Measurements from ENCODE around the gene LPIN3.

Gene LPIN3

GRCh38 chr20:41340327-41341055 lies at the start of gene LPIN3:
Gene LPIN3 (plus strand): TSS chr20:41340821. CDS start chr20:41345804, 4,983 bp downstream.
- TF ChIP-seq TAF1 (IDR thresholded peaks at IDR 0.05; ENCODE audit: low read depth) = peak; percentile 60; the same call in 1 of the 2 replicates
- peak; percentile 62 for TF ChIP-seq RAD21 (IDR thresholded peaks at IDR 0.05; ENCODE audit: low read depth)
- no peak for TF ChIP-seq CREB1 (IDR thresholded peaks at IDR 0.05; ENCODE audit: low read depth)
- TF ChIP-seq USF1 (IDR thresholded peaks at IDR 0.05) = no peak
- no peak for TF ChIP-seq YY1 (IDR thresholded peaks at IDR 0.05; ENCODE audit: low read depth)
- TF ChIP-seq ZBTB7A (IDR thresholded peaks at IDR 0.05; ENCODE audit: low read depth) = no peak
- TF ChIP-seq TCF12 (IDR thresholded peaks at IDR 0.05; ENCODE audit: low read depth) = no peak; the same call in 1 of the 2 replicates
- no peak for TF ChIP-seq EP300 (IDR thresholded peaks at IDR 0.05; ENCODE audit: borderline replicate concordance)
- TF ChIP-seq CEBPB (IDR thresholded peaks at IDR 0.05) = no peak
- TF ChIP-seq EGR1 (IDR thresholded peaks at IDR 0.05) = no peak

- TF ChIP-seq CREB1 (IDR thresholded peaks at IDR 0.05; ENCODE audit: low read depth) (no peak), NFIC (IDR thresholded peaks at IDR 0.05) (no peak), CEBPB (IDR thresholded peaks at IDR 0.05) (no peak), MAX (IDR thresholded peaks at IDR 0.05) (no peak), TEAD4 (IDR thresholded peaks at IDR 0.05) (no peak), REST (IDR thresholded peaks at IDR 0.05; ENCODE audit: low read depth) (no peak), YY1 (IDR thresholded peaks at IDR 0.05; ENCODE audit: low read depth) (no peak), TCF12 (IDR thresholded peaks at IDR 0.05; ENCODE audit: low read depth) (no peak), FOXM1 (IDR thresholded peaks at IDR 0.05; ENCODE audit: borderline replicate concordance, low read depth) (no peak), EGR1 (IDR thresholded peaks at IDR 0.05) (no peak), ZBTB7A (IDR thresholded peaks at IDR 0.05; ENCODE audit: low read depth) (no peak), RAD21 (IDR thresholded peaks at IDR 0.05; ENCODE audit: low read depth) (no peak), USF1 (IDR thresholded peaks at IDR 0.05) (no peak), TAF1 (IDR thresholded peaks at IDR 0.05; ENCODE audit: low read depth) (no peak)
Measured at GRCh38 chr20:41293269-41294037, 47.2 kb upstream of the LPIN3 start.

GRCh38 chr20:41299899-41300298 lies 40.7 kb upstream of the LPIN3 start:
- TF ChIP-seq REST (IDR thresholded peaks at IDR 0.05; ENCODE audit: low read depth) (no peak), YY1 (IDR thresholded peaks at IDR 0.05; ENCODE audit: low read depth) (no peak), CREB1 (IDR thresholded peaks at IDR 0.05; ENCODE audit: low read depth) (no peak), FOXM1 (IDR thresholded peaks at IDR 0.05; ENCODE audit: borderline replicate concordance, low read depth) (no peak), USF1 (IDR thresholded peaks at IDR 0.05) (no peak), MAX (IDR thresholded peaks at IDR 0.05) (no peak), NFIC (IDR thresholded peaks at IDR 0.05) (no peak)

GRCh38 chr20:41300383-41300782 lies 40.2 kb upstream of the LPIN3 start:
- TF ChIP-seq TAF1 (IDR thresholded peaks at IDR 0.05; ENCODE audit: low read depth) (no peak), CEBPB (IDR thresholded peaks at IDR 0.05) (no peak), CREB1 (IDR thresholded peaks at IDR 0.05; ENCODE audit: low read depth) (no peak), ZBTB7A (IDR thresholded peaks at IDR 0.05; ENCODE audit: low read depth) (no peak)

- TF ChIP-seq REST (IDR thresholded peaks at IDR 0.05; ENCODE audit: low read depth) (no peak), ZBTB7A (IDR thresholded peaks at IDR 0.05; ENCODE audit: low read depth) (no peak), FOXM1 (IDR thresholded peaks at IDR 0.05; ENCODE audit: borderline replicate concordance, low read depth) (no peak), TEAD4 (IDR thresholded peaks at IDR 0.05) (no peak), RAD21 (IDR thresholded peaks at IDR 0.05; ENCODE audit: low read depth) (no peak), TCF12 (IDR thresholded peaks at IDR 0.05; ENCODE audit: low read depth) (no peak), EP300 (IDR thresholded peaks at IDR 0.05; ENCODE audit: borderline replicate concordance) (no peak), TAF1 (IDR thresholded peaks at IDR 0.05; ENCODE audit: low read depth) (no peak), USF1 (IDR thresholded peaks at IDR 0.05) (no peak), YY1 (IDR thresholded peaks at IDR 0.05; ENCODE audit: low read depth) (no peak), CREB1 (IDR thresholded peaks at IDR 0.05; ENCODE audit: low read depth) (no peak), EGR1 (IDR thresholded peaks at IDR 0.05) (no peak), NFIC (IDR thresholded peaks at IDR 0.05) (no peak), MAX (IDR thresholded peaks at IDR 0.05) (no peak), CEBPB (IDR thresholded peaks at IDR 0.05) (no peak)
Measured at GRCh38 chr20:41300886-41301285, 39.7 kb upstream of the LPIN3 start.
